ENCODE results near the gene MTA2.
A peak's percentile ranks its signal among the peaks of the same experiment; 100 is the strongest.
"Not testable (repeated sequence)": the region's sequence is repeated elsewhere in the genome, so short reads cannot be mapped to it uniquely, and the experiment has no call there.

The MTA2 gene

GRCh38 chr11:62621567-62622470 lies 20.2 kb upstream of the MTA2 start, which contains the start of gene B3GAT3:
B3GAT3 (minus strand) TSS chr11:62621986; CDS start chr11:62621947, 39 bp downstream.
- no peak for TF ChIP-seq CTCF (IDR thresholded peaks at IDR 0.05)
- no peak for TF ChIP-seq ZFX (IDR thresholded peaks at IDR 0.05; ENCODE audit: borderline replicate concordance)
- peak within 1 kb of the TSS; percentile 89 for H3K27ac ChIP-seq

GRCh38 chr11:62621027-62621566 lies 19.4 kb upstream of the MTA2 start:
- H3K27ac ChIP-seq, result peak overlapping the region; percentile 89
- TF ChIP-seq ZFX (IDR thresholded peaks at IDR 0.05; ENCODE audit: borderline replicate concordance) (no peak), CTCF (IDR thresholded peaks at IDR 0.05) (no peak)

- H3K27ac ChIP-seq, result not testable (repeated sequence)
Observed at GRCh38 chr11:62616957-62617356, 15.3 kb upstream of the MTA2 start.

- H3K27ac ChIP-seq, result peak overlapping the region; percentile 81
- TF ChIP-seq CTCF (IDR thresholded peaks at IDR 0.05) (no peak), ZFX (IDR thresholded peaks at IDR 0.05; ENCODE audit: borderline replicate concordance) (no peak)
Observed at GRCh38 chr11:62615521-62615920, 13.9 kb upstream of the MTA2 start.

- TF ChIP-seq ZFX (IDR thresholded peaks at IDR 0.05; ENCODE audit: borderline replicate concordance) (no peak), CTCF (IDR thresholded peaks at IDR 0.05) (no peak)
- peak overlapping the region; percentile 81 for H3K27ac ChIP-seq
Observed at GRCh38 chr11:62614275-62614674, 12.6 kb upstream of the MTA2 start.

GRCh38 chr11:62613291-62613778 lies 11.7 kb upstream of the MTA2 start:
- TF ChIP-seq ZFX (IDR thresholded peaks at IDR 0.05; ENCODE audit: borderline replicate concordance) (no peak), CTCF (IDR thresholded peaks at IDR 0.05) (no peak)
- peak overlapping the region; percentile 81 for H3K27ac ChIP-seq

GRCh38 chr11:62612366-62613290 lies 11.0 kb upstream of the MTA2 start, which contains the start of the genes EML3 and ROM1:
EML3 (minus strand) TSS chr11:62612775; CDS start chr11:62612457, 318 bp downstream.
ROM1 (plus strand) TSS chr11:62613257; CDS start chr11:62613282, 25 bp downstream.
- TF ChIP-seq ZFX (IDR thresholded peaks at IDR 0.05; ENCODE audit: borderline replicate concordance), result no peak
- peak; percentile 92 for TF ChIP-seq CTCF (IDR thresholded peaks at IDR 0.05)
- H3K27ac ChIP-seq, result peak within 1 kb of the TSS; percentile 81

All from 22Rv1 (cell line).